K562 (cell line): ENCODE measurements around the gene RAB6B.

Source experiments
- ETV1 ChIP-seq: fragments of 450-650 bp; conservative IDR thresholded peaks from 2 replicates; pipeline ENCODE4 v1.6.1; 2016; ENCODE audit warnings: missing genetic modification characterization, control low read depth, low read depth, missing compliant biosample characterization
- ETV6 ChIP-seq, 3 experiments: fragments of 150-350 bp in 1 of 3; sonication (generic) in 1 of 3; formaldehyde crosslinking in 1 of 3; IDR thresholded peaks; 2 replicates each; pipeline versions ENCODE4 v1.6.1 to v1.8.0; 2014 to 2022; ENCODE audit warnings: borderline replicate concordance in 2 of 3, low read depth in 2 of 3, antibody characterized with exemption in 1 of 3, low read length in 1 of 3, mild to moderate bottlenecking in 1 of 3, missing genetic modification reagents in 1 of 3
- FOXK2 ChIP-seq, 2 experiments: fragments of 450-650 bp; IDR thresholded peaks in 1 of 2; conservative IDR thresholded peaks in 1 of 2; 2 replicates each; pipeline ENCODE4 v1.6.1; 2016; ENCODE audit warnings: low read depth in 2 of 2, mild to moderate bottlenecking in 1 of 2
- HBP1 ChIP-seq: fragments of 450-650 bp; formaldehyde crosslinking; IDR thresholded peaks from 2 replicates; pipeline ENCODE4 v1.4.0; 2022; ENCODE audit warnings: missing genetic modification characterization
- HMGXB4 ChIP-seq: sonication (generic); formaldehyde crosslinking; IDR thresholded peaks from 2 replicates; pipeline ENCODE4 v1.8.1; 2023; ENCODE audit warnings: mild to moderate bottlenecking, missing genetic modification reagents
- MBD2 ChIP-seq: sonication (generic); IDR thresholded peaks from 2 replicates; pipeline ENCODE4 v1.6.1; 2016; ENCODE audit warnings: low read depth, borderline replicate concordance
- SIX5 ChIP-seq, 2 experiments: IDR thresholded peaks; 2 replicates each; pipeline ENCODE4 v1.6.1; 2011; ENCODE audit warnings: low read length in 2 of 2, borderline replicate concordance in 1 of 2, low read depth in 1 of 2, mild to moderate bottlenecking in 1 of 2, moderate library complexity in 1 of 2; ENCODE audit not compliant: insufficient read depth in 1 of 2
- SUPT5H ChIP-seq: fragments of 450-650 bp; IDR thresholded peaks from 2 replicates; pipeline ENCODE4 v1.6.1; 2016
- TRIM28 ChIP-seq: fragments of 450-650 bp; IDR thresholded peaks from 2 replicates; pipeline ENCODE4 v1.6.1; 2017
- XRCC4 ChIP-seq: IDR thresholded peaks from one replicate; pipeline ENCODE4 v1.6.1; 2011; ENCODE audit not compliant: insufficient read depth, insufficient read length; ENCODE audit errors: extremely low read depth
- ZNF263 ChIP-seq: sonication (generic); formaldehyde crosslinking; IDR thresholded peaks from 2 replicates; pipeline ENCODE4 v1.8.0; 2022; ENCODE audit warnings: mild to moderate bottlenecking, missing genetic modification reagents, borderline replicate concordance
- ZNF274 ChIP-seq: IDR thresholded peaks from 2 replicates; pipeline ENCODE4 v1.6.1; 2011; ENCODE audit warnings: low read depth, mild to moderate bottlenecking, low read length, moderate library complexity, borderline replicate concordance
- ZNF280A ChIP-seq: fragments of 450-650 bp; IDR thresholded peaks from 2 replicates; pipeline ENCODE4 v1.6.1; 2018; ENCODE audit warnings: mild to moderate bottlenecking, low read depth; ENCODE audit not compliant: partially characterized antibody
- ZZZ3 ChIP-seq: fragments of 450-650 bp; IDR thresholded peaks from 2 replicates; pipeline ENCODE4 v1.6.1; 2016; ENCODE audit warnings: antibody characterized with exemption, mild to moderate bottlenecking, moderate library complexity

- TF ChIP-seq ZNF274 (no peak), ETV6 (IDR thresholded peaks at IDR 0.05; ENCODE audit: borderline replicate concordance in 1 of 2, low read depth in 2 of 2, low read length in 1 of 2) (no peak), ETV6 (CRISPR knock-in tag; IDR thresholded peaks at IDR 0.05; ENCODE audit: borderline replicate concordance) (no peak), ZNF263 (CRISPR knock-in tag) (no peak), HMGXB4 (CRISPR knock-in tag) (no peak), SUPT5H (no peak), ZNF280A (no peak), ETV1 (tag) (no peak), MBD2 (no peak), SIX5 (IDR thresholded peaks at IDR 0.05; ENCODE audit: borderline replicate concordance in 1 of 2, insufficient read depth in 1 of 2, low read depth in 1 of 2, low read length in 2 of 2) (no peak), ZZZ3 (no peak), XRCC4 (no peak), FOXK2 (conservative IDR thresholded peaks at IDR 0.05 in 1 of 2, IDR thresholded peaks at IDR 0.05 in 1 of 2; ENCODE audit: low read depth in 2 of 2) (no peak), HBP1 (CRISPR knock-in tag) (no peak), TRIM28 (no peak)
Measured at GRCh38 chr3:133887074-133887802, 8.4 kb downstream of the RAB6B start.
